Hepatocyte (in vitro differentiated cells): ENCODE data around the gene HECW1. TPM values are rescaled to one million over a fixed set of nuclear protein-coding genes. Genes with fewer than 3 reads are reported as not detected.
"Not testable (repeated sequence)": the region's sequence is repeated elsewhere in the genome, so short reads cannot be mapped to it uniquely, and the experiment has no call there.

Source experiments
- DNase-seq: peaks from one replicate; pipeline ENCODE4 v3.0.0-alpha.2; 2016; ENCODE audit warnings: low spot score
- H2AFZ ChIP-seq: fragments of 200-600 bp; sonication (generic); 2 replicates; pipeline ENCODE4 v1.6.0; 2016; ENCODE audit warnings: antibody characterized with exemption, mild to moderate bottlenecking
- H3K27ac ChIP-seq: fragments of 200-600 bp; sonication (generic); 2 replicates; pipeline ENCODE4 v1.5.1; 2016; ENCODE audit warnings: mild to moderate bottlenecking
- H3K27me3 ChIP-seq: fragments of 200-600 bp; sonication (generic); 2 replicates; pipeline ENCODE4 v1.6.1; 2016
- H3K36me3 ChIP-seq: fragments of 200-600 bp; sonication (generic); replicated peaks from 2 replicates; pipeline ENCODE4 v1.5.1; 2016; ENCODE audit warnings: low read depth; ENCODE audit not compliant: insufficient read depth
- H3K4me1 ChIP-seq: fragments of 200-600 bp; sonication (generic); 2 replicates; pipeline ENCODE4 v1.5.1; 2016; ENCODE audit warnings: mild to moderate bottlenecking, moderate library complexity; ENCODE audit not compliant: insufficient read depth
- H3K4me2 ChIP-seq: fragments of 200-600 bp; sonication (generic); 2 replicates; pipeline ENCODE4 v1.6.0; 2016
- H3K4me3 ChIP-seq: fragments of 200-600 bp; sonication (generic); 2 replicates; pipeline ENCODE4 v1.5.1; 2016; ENCODE audit warnings: mild to moderate bottlenecking
- H3K79me2 ChIP-seq: fragments of 200-600 bp; sonication (generic); 2 replicates; pipeline ENCODE4 v1.6.0; 2017; ENCODE audit warnings: mild to moderate bottlenecking
- H3K9me2 ChIP-seq: fragments of 200-600 bp; sonication (generic); replicated peaks from 2 replicates; pipeline ENCODE4 v1.6.0; 2017; ENCODE audit warnings: mild to moderate bottlenecking; ENCODE audit not compliant: insufficient read depth
- H3K9me3 ChIP-seq: fragments of 200-600 bp; sonication (generic); 2 replicates; pipeline ENCODE4 v1.5.1; 2016; ENCODE audit warnings: low read depth, mild to moderate bottlenecking
- H4K20me1 ChIP-seq: fragments of 200-600 bp; sonication (generic); 2 replicates; pipeline ENCODE4 v1.6.0; 2016; ENCODE audit warnings: mild to moderate bottlenecking; ENCODE audit not compliant: insufficient read depth, poor library complexity, severe bottlenecking
- CTCF ChIP-seq: fragments of 200-600 bp; sonication (generic); IDR thresholded peaks from 2 replicates; pipeline ENCODE4 v1.5.1; 2016; ENCODE audit warnings: antibody characterized with exemption, mild to moderate bottlenecking; ENCODE audit not compliant: poor library complexity
- EZH2 ChIP-seq: fragments of 200-600 bp; sonication (generic); IDR thresholded peaks from 2 replicates; pipeline ENCODE4 v1.6.1; 2016; ENCODE audit warnings: antibody characterized with exemption, mild to moderate bottlenecking, borderline replicate concordance
- EZH2phosphoT487 ChIP-seq: fragments of 200-600 bp; sonication (generic); IDR thresholded peaks from one replicate; pipeline ENCODE4 v1.6.1; 2018; ENCODE audit warnings: antibody characterized with exemption, mild to moderate bottlenecking, low read depth, moderate library complexity; ENCODE audit not compliant: unreplicated experiment, severe bottlenecking
- WGBS: methylation state at CpG from one replicate; pipeline ENCODE4 v1.1.6; 2016; ENCODE audit warnings: low lambda C conversion rate; ENCODE audit errors: missing lambda C conversion rate; 5-methylcytosine and 5-hydroxymethylcytosine counted together
- polyA plus RNA-seq: library from polyadenylated mRNA; unstranded; fragments of >200 nt; fragmentation: Nextera tagmentation; extraction: Ambion mirVana; gene quantifications from 2 replicates; pipeline ENCODE4 v1.2.1, GENCODE V29; 2016
- total RNA-seq: library from RNA; depleted of rRNA; stranded (reverse); fragments of >200 nt; gene quantifications from 2 replicates; pipeline ENCODE4 v1.2.3, GENCODE V29; 2014

The HECW1 gene
- total and polyA plus RNA-seq, 2 experiments from 2014 or later: 1.5 to 7.6 TPM

- no peak for DNase-seq
- H2AFZ ChIP-seq: no peak overlapping the region
- no peak overlapping the region for H3K4me2 ChIP-seq
- peaks cover 3% of the 10 kb centered on the region for H3K27me3 ChIP-seq
- H3K9me3 ChIP-seq: no peaks in the 10 kb centered on the region
- H3K4me3 ChIP-seq: no peak overlapping the region
- H4K20me1 ChIP-seq: no peaks in the 10 kb centered on the region
- no peaks in the 10 kb centered on the region for H3K36me3 ChIP-seq
- TF ChIP-seq CTCF: no peak
- TF ChIP-seq EZH2phosphoT487: no peak
- TF ChIP-seq EZH2: no peak
- H3K9me2 ChIP-seq: no peaks in the 10 kb centered on the region
- WGBS: 88% methylated on average over 8 of the region's 8 CpGs
- H3K4me1 ChIP-seq: no peaks in the 10 kb centered on the region
- no peaks in the 10 kb centered on the region for H3K79me2 ChIP-seq
- H3K27ac ChIP-seq: no peak overlapping the region
Observed at GRCh38 chr7:43205171-43205795, 92.8 kb downstream of the HECW1 start.

DNA sequence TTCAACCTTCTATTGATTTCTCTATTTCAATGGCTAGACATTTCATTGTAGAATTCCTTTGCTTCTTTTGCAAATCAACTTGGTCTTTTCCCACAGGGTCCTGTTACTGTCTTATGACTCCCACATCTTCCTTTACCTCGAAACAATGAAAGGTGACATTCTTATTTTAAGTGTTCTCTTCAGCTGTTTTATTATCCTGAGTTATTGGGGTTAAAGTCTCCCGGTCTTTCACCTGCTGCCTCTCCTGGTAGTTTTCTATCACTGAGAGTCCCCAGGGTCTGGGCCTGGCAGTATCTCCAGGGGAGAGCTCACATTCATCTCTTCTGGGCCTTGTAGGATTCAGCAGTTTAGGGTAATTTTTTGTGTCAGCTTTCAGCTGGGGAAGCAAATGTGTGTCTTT, 95.8 kb downstream of the HECW1 start:
- Histone ChIP-seq H3K9me2 (no peaks in the 10 kb centered on the region), H3K4me2 (no peak overlapping the region), H3K79me2 (no peaks in the 10 kb centered on the region), H3K27me3 (no peaks in the 10 kb centered on the region), H3K27ac (no peak overlapping the region), H3K4me1 (no peaks in the 10 kb centered on the region), H4K20me1 (no peaks in the 10 kb centered on the region), H3K36me3 (no peaks in the 10 kb centered on the region), H3K9me3 (no peaks in the 10 kb centered on the region), H2AFZ (no peak overlapping the region), H3K4me3 (no peak overlapping the region)
- DNase-seq: no peak
- no peak for TF ChIP-seq EZH2
- TF ChIP-seq EZH2phosphoT487: no peak
- no peak for TF ChIP-seq CTCF
- 57% methylated on average over 2 of the region's 2 CpGs for WGBS

DNA sequence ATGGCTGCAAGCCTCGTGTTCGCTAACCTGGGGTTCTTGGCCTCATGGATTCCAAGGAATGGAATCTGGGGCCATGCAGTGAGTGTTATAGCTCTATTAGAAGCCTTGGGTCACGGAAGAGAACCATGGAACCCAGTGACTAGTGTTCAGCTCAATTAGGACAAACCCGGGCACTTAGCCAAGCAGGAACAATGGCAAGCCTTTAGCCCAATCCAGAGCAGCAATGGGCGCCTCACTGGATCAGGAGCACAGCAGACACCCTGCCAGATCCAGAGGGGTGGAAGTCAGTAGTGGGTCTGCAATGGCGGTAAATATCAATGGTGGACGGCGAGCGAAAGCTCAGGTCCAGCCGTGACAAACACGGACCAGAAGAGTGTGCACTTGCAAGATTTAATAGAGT, 98.1 kb downstream of the HECW1 start:
- not testable (repeated sequence) for H3K36me3 ChIP-seq, H4K20me1 ChIP-seq, H3K27me3 ChIP-seq, H2AFZ ChIP-seq, H3K9me3 ChIP-seq, H3K79me2 ChIP-seq, H3K9me2 ChIP-seq, H3K27ac ChIP-seq, H3K4me3 ChIP-seq, DNase-seq, H3K4me2 ChIP-seq, H3K4me1 ChIP-seq
- 87% methylated on average over 11 of the region's 11 CpGs for WGBS

DNA sequence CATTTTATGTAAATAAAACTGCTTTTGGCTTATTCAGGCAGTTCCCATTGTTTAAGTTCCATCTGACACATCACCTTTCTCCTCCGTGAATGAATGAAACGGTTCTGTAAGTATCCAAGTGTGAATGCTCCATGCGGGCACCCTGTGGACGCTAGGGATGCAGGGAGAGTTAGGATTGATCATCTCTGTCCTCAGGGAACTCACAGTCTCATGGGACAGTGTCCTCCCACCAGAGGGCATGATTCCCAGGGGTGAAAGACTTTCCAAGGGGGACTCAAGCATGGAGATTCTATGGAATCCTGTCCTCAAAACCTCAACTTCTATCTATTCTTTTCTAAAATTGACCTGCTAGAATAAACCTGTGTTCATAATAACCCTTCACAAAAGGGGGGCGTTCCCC, 98.8 kb downstream of the HECW1 start:
- Histone ChIP-seq H4K20me1 (no peaks in the 10 kb centered on the region), H3K4me3 (no peak overlapping the region), H3K9me3 (no peaks in the 10 kb centered on the region), H2AFZ (no peak overlapping the region), H3K36me3 (no peaks in the 10 kb centered on the region), H3K9me2 (no peaks in the 10 kb centered on the region), H3K79me2 (no peaks in the 10 kb centered on the region), H3K4me1 (no peaks in the 10 kb centered on the region), H3K27me3 (no peaks in the 10 kb centered on the region), H3K27ac (no peak overlapping the region), H3K4me2 (no peak overlapping the region)
- DNase-seq: no peak
- WGBS: 86% methylated on average over 5 of the region's 5 CpGs
- TF ChIP-seq EZH2phosphoT487 (no peak), CTCF (no peak), EZH2 (no peak)
